Neural crest cell (in vitro differentiated cells): ENCODE data around the gene PAX5. TPM values are rescaled to one million over a fixed set of nuclear protein-coding genes. Genes with fewer than 3 reads are reported as not detected.
A peak's percentile ranks its signal among the peaks of the same experiment; 100 is the strongest.

Source experiments
- DNase-seq: peaks from one replicate; pipeline ENCODE4 v3.0.0; 2021; ENCODE audit warnings: low read depth, mixed read lengths, low spot score
- H3K27ac Mint-ChIP-seq: one replicate; pipeline ENCODE4 v1.8.0; 2021; ENCODE audit warnings: mild to moderate bottlenecking, mixed read lengths; ENCODE audit not compliant: unreplicated experiment
- H3K27me3 Mint-ChIP-seq: 2 replicates; pipeline ENCODE4 v1.8.0; 2021; ENCODE audit warnings: low read depth, mild to moderate bottlenecking, mixed read lengths
- H3K36me3 Mint-ChIP-seq: 2 replicates; pipeline ENCODE4 v1.8.0; 2021; ENCODE audit warnings: low read depth, mild to moderate bottlenecking, mixed read lengths
- H3K4me1 Mint-ChIP-seq: 2 replicates; pipeline ENCODE4 v1.8.0; 2021; ENCODE audit warnings: mixed read lengths
- H3K4me3 Mint-ChIP-seq: one replicate; pipeline ENCODE4 v1.8.0; 2021; ENCODE audit warnings: mild to moderate bottlenecking, mixed read lengths
- H3K9me3 Mint-ChIP-seq: 2 replicates; pipeline ENCODE4 v1.8.0; 2021; ENCODE audit warnings: mixed read lengths
- CTCF ChIP-seq: fragments of 200-600 bp; sonication (generic); conservative IDR thresholded peaks from 2 replicates; pipeline ENCODE4 v1.5.0; 2021; ENCODE audit warnings: antibody characterized with exemption, mild to moderate bottlenecking
- total RNA-seq: library from RNA; stranded (reverse); gene quantifications from 2 replicates; pipeline ENCODE4 v1.2.1, GENCODE V29; 2021

Gene PAX5
- total RNA-seq, 1 donor from 2014 or later = 19.5 TPM

- Mint-ChIP-seq H3K27ac (no peak overlapping the region), H3K36me3 (no peaks in the 10 kb centered on the region), H3K27me3 (peaks cover 90% of the 10 kb centered on the region), H3K9me3 (no peaks in the 10 kb centered on the region), H3K4me1 (peaks cover 56% of the 10 kb centered on the region), H3K4me3 (peak overlapping the region; percentile 77)
- no peak for TF ChIP-seq CTCF
- DNase-seq = no peak
These were observed 4.4 kb upstream of the PAX5 start for GRCh38 chr9:37038302-37038942.

GRCh38 chr9:37037503-37038301 is 3.6 kb upstream of the PAX5 start:
- DNase-seq = peak; percentile 47
- H3K27ac Mint-ChIP-seq = peak overlapping the region; percentile 51
- H3K9me3 Mint-ChIP-seq = no peaks in the 10 kb centered on the region
- H3K27me3 Mint-ChIP-seq = peaks cover 92% of the 10 kb centered on the region
- TF ChIP-seq CTCF = no peak
- peak overlapping the region; percentile 77 for H3K4me3 Mint-ChIP-seq
- H3K36me3 Mint-ChIP-seq = no peaks in the 10 kb centered on the region
- peaks cover 60% of the 10 kb centered on the region for H3K4me1 Mint-ChIP-seq

- peak overlapping the region; percentile 73 for H3K4me3 Mint-ChIP-seq
- TF ChIP-seq CTCF = no peak
- peak; percentile 42 for DNase-seq
- H3K4me1 Mint-ChIP-seq = peaks cover 60% of the 10 kb centered on the region
- H3K27me3 Mint-ChIP-seq = peaks cover 92% of the 10 kb centered on the region
- H3K36me3 Mint-ChIP-seq = no peaks in the 10 kb centered on the region
- peak overlapping the region; percentile 51 for H3K27ac Mint-ChIP-seq
- H3K9me3 Mint-ChIP-seq = no peaks in the 10 kb centered on the region
These were observed 2.9 kb upstream of the PAX5 start for GRCh38 chr9:37036776-37037502.

GRCh38 chr9:37036371-37036775 is 2.3 kb upstream of the PAX5 start:
- TF ChIP-seq CTCF = no peak
- no peak for DNase-seq
- Mint-ChIP-seq H3K36me3 (peaks cover 2% of the 10 kb centered on the region), H3K4me3 (peak overlapping the region; percentile 75), H3K4me1 (peaks cover 60% of the 10 kb centered on the region), H3K9me3 (no peaks in the 10 kb centered on the region), H3K27me3 (peaks cover 94% of the 10 kb centered on the region), H3K27ac (no peak overlapping the region)

GRCh38 chr9:37035648-37036370 is 1.7 kb upstream of the PAX5 start:
- peaks cover 94% of the 10 kb centered on the region for H3K27me3 Mint-ChIP-seq
- H3K27ac Mint-ChIP-seq = peak overlapping the region; percentile 2
- H3K4me1 Mint-ChIP-seq = peaks cover 55% of the 10 kb centered on the region
- H3K4me3 Mint-ChIP-seq = peak overlapping the region; percentile 90
- no peaks in the 10 kb centered on the region for H3K9me3 Mint-ChIP-seq
- TF ChIP-seq CTCF = no peak
- peaks cover 2% of the 10 kb centered on the region for H3K36me3 Mint-ChIP-seq
- DNase-seq = peak; percentile 52
